ENCODE measurements around the gene FRMD6. TPM values are rescaled to one million over a fixed set of nuclear protein-coding genes. Genes with fewer than 3 reads are reported as not detected.
A peak's percentile ranks its signal among the peaks of the same experiment; 100 is the strongest.

Gene FRMD6
- total RNA-seq, 1 experiment from 2014 or later, result 11.4 TPM

GRCh38 chr14:51651388-51652167 lies at the start of gene FRMD6 (continued):
- TF ChIP-seq CTCF (IDR thresholded peaks at IDR 0.05 in 2 of 3, conservative IDR thresholded peaks at IDR 0.05 in 1 of 3; ENCODE audit: borderline replicate concordance in 1 of 3, insufficient read depth in 1 of 3, low read depth in 2 of 3, low read length in 2 of 3) (peak; percentile 34 to 79 (median 64)), EZH2 (IDR thresholded peaks at IDR 0.05) (no peak), TCF7L2 (IDR thresholded peaks at IDR 0.05; ENCODE audit: borderline replicate concordance, extremely low read depth, insufficient read depth, insufficient read length) (no peak), POLR2AphosphoS5 (IDR thresholded peaks at IDR 0.05; ENCODE audit: low read depth, low read length) (peak; percentile 79)

GRCh38 chr14:51602310-51602709 lies 49.4 kb upstream of the FRMD6 start:
- Histone ChIP-seq H3K79me2 (ENCODE audit: insufficient read depth, low read length) (no peaks in the 10 kb centered on the region), H3K4me3 (replicated peaks in 1 of 2; ENCODE audit: low read depth in 1 of 2, low read length in 2 of 2) (no peak overlapping the region), H3K27ac (ENCODE audit: low read depth, low read length) (no peak overlapping the region), H2AFZ (ENCODE audit: low read depth, low read length, poor library complexity, severe bottlenecking) (no peak overlapping the region), H3K9ac (ENCODE audit: low read length) (no peak overlapping the region), H3K9me3 (ENCODE audit: control insufficient read depth in 1 of 2, insufficient read depth in 1 of 2, low read depth in 1 of 2, low read length in 2 of 2) (no peaks in the 10 kb centered on the region), H3K36me3 (ENCODE audit: control insufficient read depth in 1 of 2, insufficient read depth in 2 of 2, low read length in 2 of 2) (no peaks in the 10 kb centered on the region), H3K4me2 (ENCODE audit: low read length) (no peak overlapping the region), H4K20me1 (ENCODE audit: insufficient read depth) (no peaks in the 10 kb centered on the region), H3K9me2 (ENCODE audit: insufficient read depth) (no peaks in the 10 kb centered on the region), H3K4me1 (ENCODE audit: control insufficient read depth in 1 of 2, insufficient read depth in 2 of 2, low read length in 2 of 2) (no peaks in the 10 kb centered on the region), H3K27me3 (ENCODE audit: insufficient read depth, low read length) (no peaks in the 10 kb centered on the region)
- ChIA-PET POLR2A (no interaction called here), CTCF (no interaction called here), RAD21 (ENCODE audit: low non-redundant PET in 1 of 2, low total read pairs in 2 of 2, uncharacterized antibody in 2 of 2, unreplicated experiment in 2 of 2) (no interaction called here)
- no TSS peak for BruUV-seq (replicated peaks)
- no peak for DNase-seq (ENCODE audit: low read depth, low spot score)
- ATAC-seq, result no peak
- intact Hi-C loops (cut with micrococcal nuclease), result no loop called here
- no peak for TF ChIP-seq YY1 (IDR thresholded peaks at IDR 0.05; ENCODE audit: extremely low read depth, insufficient replicate concordance, low read depth, low read length)
- TF ChIP-seq ZBTB33 (IDR thresholded peaks at IDR 0.05; ENCODE audit: extremely low read depth, insufficient replicate concordance, low read length), result no peak
- TF ChIP-seq CTCF (IDR thresholded peaks at IDR 0.05 in 2 of 3, conservative IDR thresholded peaks at IDR 0.05 in 1 of 3; ENCODE audit: borderline replicate concordance in 1 of 3, insufficient read depth in 1 of 3, low read depth in 2 of 3, low read length in 2 of 3), result no peak
- no peak for TF ChIP-seq REST (IDR thresholded peaks at IDR 0.05; ENCODE audit: low read depth)
- no peak for TF ChIP-seq CEBPB (IDR thresholded peaks at IDR 0.05; ENCODE audit: low read depth)
- TF ChIP-seq CBX3 (IDR thresholded peaks at IDR 0.05; ENCODE audit: low read depth), result no peak
- no peak for TF ChIP-seq MAX (IDR thresholded peaks at IDR 0.05)
- no peak for TF ChIP-seq SP1 (IDR thresholded peaks at IDR 0.05; ENCODE audit: low read depth)
- no peak for TF ChIP-seq TCF7L2 (IDR thresholded peaks at IDR 0.05; ENCODE audit: borderline replicate concordance, extremely low read depth, insufficient read depth, insufficient read length)

All from HCT116 (cell line).